ENCODE data around the gene ATP6V0D1. TPM values are rescaled to one million over a fixed set of nuclear protein-coding genes. Genes with fewer than 3 reads are reported as not detected.
"Not testable (repeated sequence)": the region's sequence is repeated elsewhere in the genome, so short reads cannot be mapped to it uniquely, and the experiment has no call there.

ATP6V0D1 gene
- total RNA-seq, 2 donors from 2014 or later, result 20.6 to 42.1 TPM

GRCh38 chr16:67425061-67425460 lies 55.9 kb downstream of the ATP6V0D1 start:
- Mint-ChIP-seq H3K9me3 (no peaks in the 10 kb centered on the region), H3K4me1 (no peaks in the 10 kb centered on the region), H3K4me3 (no peak overlapping the region), H3K27me3 (peaks cover 29% of the 10 kb centered on the region), H3K36me3 (ENCODE audit: low read depth) (no peaks in the 10 kb centered on the region), H3K27ac (no peak overlapping the region)
- ATAC-seq (replicated peaks), result no peak

GRCh38 chr16:67424261-67424615 lies 56.7 kb downstream of the ATP6V0D1 start:
- no peaks in the 10 kb centered on the region for H3K36me3 Mint-ChIP-seq (ENCODE audit: low read depth)
- H3K27me3 Mint-ChIP-seq, result peaks cover 29% of the 10 kb centered on the region
- no peak for ATAC-seq (replicated peaks)
- no peak overlapping the region for H3K4me3 Mint-ChIP-seq
- no peak overlapping the region for H3K27ac Mint-ChIP-seq
- H3K4me1 Mint-ChIP-seq, result no peaks in the 10 kb centered on the region
- H3K9me3 Mint-ChIP-seq, result no peaks in the 10 kb centered on the region

GRCh38 chr16:67423611-67424260 lies 57.2 kb downstream of the ATP6V0D1 start:
- H3K27me3 Mint-ChIP-seq, result peaks cover 25% of the 10 kb centered on the region
- H3K4me3 Mint-ChIP-seq, result no peak overlapping the region
- H3K4me1 Mint-ChIP-seq, result no peaks in the 10 kb centered on the region
- no peaks in the 10 kb centered on the region for H3K9me3 Mint-ChIP-seq
- ATAC-seq (replicated peaks), result no peak
- no peaks in the 10 kb centered on the region for H3K36me3 Mint-ChIP-seq (ENCODE audit: low read depth)
- no peak overlapping the region for H3K27ac Mint-ChIP-seq

DNA sequence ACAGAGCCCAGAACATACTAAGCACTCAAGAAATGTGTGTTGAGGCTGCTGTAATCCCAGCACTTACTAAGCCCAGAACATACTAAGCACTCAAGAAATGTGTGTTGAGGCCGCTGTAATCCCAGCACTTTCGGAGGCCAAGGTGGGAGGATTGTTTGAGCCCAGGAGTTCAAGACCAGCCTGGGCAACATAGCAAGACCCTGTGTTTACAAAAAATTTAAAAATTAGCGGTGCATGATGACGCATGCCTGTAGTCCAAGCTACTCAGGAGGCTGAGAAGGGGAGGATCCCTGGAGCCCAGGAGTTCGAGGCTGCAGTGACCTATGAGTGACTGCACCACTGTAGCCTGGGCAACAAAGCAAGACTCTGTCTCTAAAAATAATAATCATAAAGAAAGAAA lies 57.9 kb downstream of the ATP6V0D1 start:
- Mint-ChIP-seq H3K27me3 (peaks cover 22% of the 10 kb centered on the region), H3K36me3 (ENCODE audit: low read depth) (no peaks in the 10 kb centered on the region), H3K27ac (no peak overlapping the region), H3K4me3 (no peak overlapping the region), H3K4me1 (no peaks in the 10 kb centered on the region), H3K9me3 (no peaks in the 10 kb centered on the region)
- ATAC-seq (replicated peaks), result no peak

DNA sequence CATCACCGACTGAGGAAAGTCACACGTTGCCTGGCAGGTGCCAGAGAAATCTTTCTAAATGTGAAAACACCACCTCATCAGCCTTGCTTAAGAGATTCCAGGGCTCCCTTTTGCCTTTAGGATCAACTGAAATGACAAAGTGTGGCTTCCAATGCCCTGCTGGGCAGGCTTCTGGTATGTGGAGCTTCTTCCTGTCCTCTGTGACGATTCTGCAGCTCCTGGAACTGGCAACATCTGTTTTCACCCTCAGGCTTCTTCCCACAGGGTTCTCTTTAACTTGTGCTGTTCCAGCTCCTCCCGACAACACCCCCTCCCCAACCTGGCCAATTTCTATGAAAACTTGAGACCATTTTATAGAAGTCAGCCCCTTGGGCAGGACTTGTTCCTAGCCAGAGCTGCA lies 59.9 kb downstream of the ATP6V0D1 start:
- Mint-ChIP-seq H3K4me1 (no peaks in the 10 kb centered on the region), H3K36me3 (ENCODE audit: low read depth) (no peaks in the 10 kb centered on the region), H3K27me3 (peaks cover 22% of the 10 kb centered on the region), H3K9me3 (no peaks in the 10 kb centered on the region), H3K27ac (no peak overlapping the region), H3K4me3 (no peak overlapping the region)
- no peak for ATAC-seq (replicated peaks)

DNA sequence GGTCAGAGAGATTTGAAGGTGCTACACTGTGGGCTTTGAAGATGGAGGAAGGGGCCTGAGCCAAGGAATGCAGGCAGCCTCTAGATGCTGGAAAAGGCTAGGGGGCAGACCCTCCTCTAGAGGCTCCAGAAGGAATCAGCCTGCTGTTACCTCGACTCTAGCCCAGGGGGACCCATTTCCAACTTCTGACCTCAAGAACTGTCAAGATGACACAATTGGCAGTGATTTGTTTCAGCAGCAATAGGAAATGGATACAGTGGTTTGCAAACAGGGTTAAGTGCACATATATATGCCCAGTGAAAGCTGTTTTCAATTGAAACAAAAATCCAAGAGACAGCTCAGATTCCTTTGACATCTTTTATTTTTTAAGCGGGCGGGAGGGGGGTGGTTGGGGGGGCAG lies 61.0 kb downstream of the ATP6V0D1 start:
- H3K9me3 Mint-ChIP-seq, result no peaks in the 10 kb centered on the region
- H3K4me3 Mint-ChIP-seq, result no peak overlapping the region
- no peak overlapping the region for H3K27ac Mint-ChIP-seq

GRCh38 chr16:67419502-67419901 lies 61.5 kb downstream of the ATP6V0D1 start:
- ATAC-seq (replicated peaks), result no peak
- H3K27ac Mint-ChIP-seq, result no peak overlapping the region

More for the DNA sequence above, 61.0 kb downstream of the ATP6V0D1 start:
- no peak for ATAC-seq (replicated peaks)
- H3K36me3 Mint-ChIP-seq (ENCODE audit: low read depth), result no peaks in the 10 kb centered on the region
- H3K27me3 Mint-ChIP-seq, result peaks cover 21% of the 10 kb centered on the region
- H3K4me1 Mint-ChIP-seq, result no peaks in the 10 kb centered on the region

GRCh38 chr16:67417333-67418061 lies 63.5 kb downstream of the ATP6V0D1 start:
- Mint-ChIP-seq H3K27ac (peak overlapping the region; percentile 42), H3K36me3 (ENCODE audit: low read depth) (no peaks in the 10 kb centered on the region), H3K9me3 (no peaks in the 10 kb centered on the region), H3K27me3 (peaks cover 21% of the 10 kb centered on the region), H3K4me3 (peak overlapping the region; percentile 60), H3K4me1 (no peaks in the 10 kb centered on the region)
- ATAC-seq (replicated peaks), result no peak

More at GRCh38 chr16:67419502-67419901, 61.5 kb downstream of the ATP6V0D1 start:
- Mint-ChIP-seq H3K36me3 (ENCODE audit: low read depth) (no peaks in the 10 kb centered on the region), H3K9me3 (no peaks in the 10 kb centered on the region), H3K27me3 (peaks cover 21% of the 10 kb centered on the region), H3K4me1 (no peaks in the 10 kb centered on the region), H3K4me3 (no peak overlapping the region)

DNA sequence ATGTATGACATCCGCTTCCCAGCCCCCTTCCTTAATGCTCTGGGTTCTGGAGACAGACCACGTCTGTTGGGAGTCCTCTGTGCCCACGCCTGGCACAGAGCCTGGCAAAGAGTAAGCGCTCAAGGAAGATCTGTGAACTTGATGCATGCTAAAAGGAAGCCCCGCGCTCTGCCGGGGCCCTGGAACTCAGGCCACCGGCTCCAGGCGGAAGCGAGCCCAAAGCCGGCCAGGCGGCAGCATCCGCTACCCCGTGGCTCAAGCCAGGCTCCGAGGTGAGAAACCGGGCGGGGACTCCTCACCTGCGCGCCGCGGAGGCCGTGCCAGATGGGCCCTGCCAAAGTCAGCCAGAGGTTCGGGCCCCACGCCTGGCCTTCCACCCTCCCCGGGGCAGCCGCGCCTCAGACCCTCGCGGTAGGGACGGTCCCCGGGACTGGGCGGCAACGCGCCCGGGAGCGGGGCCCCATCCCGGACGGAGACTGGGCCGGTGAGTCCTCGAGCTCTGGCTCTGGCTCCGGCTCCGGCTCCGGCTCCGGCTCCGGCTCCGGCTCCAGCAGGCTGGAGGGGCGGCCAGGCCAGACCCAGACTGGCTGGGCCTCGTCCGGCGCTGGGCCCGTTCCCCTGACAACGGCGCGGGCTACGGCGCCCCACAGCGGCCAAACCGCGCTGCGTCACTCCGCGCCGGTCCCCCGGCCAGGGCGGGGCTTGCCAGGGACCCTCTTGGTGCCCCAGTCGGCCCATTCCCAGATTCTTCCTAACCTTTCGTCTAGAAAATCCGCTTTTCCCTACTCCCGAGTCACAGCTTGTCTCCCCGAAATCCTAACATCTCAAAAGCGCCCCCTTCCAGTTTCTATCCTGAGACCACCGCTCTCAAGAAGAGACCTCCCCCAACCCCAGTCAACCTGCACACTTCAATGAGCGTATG lies 64.8 kb downstream of the ATP6V0D1 start, which contains the start of gene ZDHHC1:
ZDHHC1 (minus strand) TSS at position 606 of the 922 bp plus-strand sequence. CDS start 8,702 bp downstream, outside the sequence.
- H3K4me1 Mint-ChIP-seq, result no peaks in the 10 kb centered on the region

DNA sequence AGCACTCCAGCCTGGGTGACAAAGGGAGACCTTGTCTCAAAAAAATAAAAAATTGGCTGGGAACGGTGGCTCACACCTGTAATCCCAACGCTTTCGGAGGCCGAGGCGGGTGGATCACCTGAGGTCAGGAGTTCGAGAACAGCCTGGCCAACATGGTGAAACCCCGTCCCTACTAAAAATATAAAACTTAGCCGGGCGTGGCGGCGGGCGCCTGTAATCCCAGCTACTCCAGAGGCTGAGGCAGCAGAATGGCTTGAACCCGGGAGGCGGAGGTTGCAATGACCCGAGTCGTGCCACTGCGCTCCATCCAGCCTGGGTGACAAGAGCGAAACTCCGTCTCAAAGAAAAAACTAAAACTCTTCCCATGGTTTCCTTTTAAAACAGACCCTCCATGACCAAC lies 65.5 kb downstream of the ATP6V0D1 start:
- Mint-ChIP-seq H3K27me3 (peaks cover 21% of the 10 kb centered on the region), H3K4me3 (peak overlapping the region; percentile 64), H3K27ac (peak overlapping the region; percentile 46)
- not testable (repeated sequence) for ATAC-seq (replicated peaks); H3K36me3 Mint-ChIP-seq (ENCODE audit: low read depth); H3K9me3 Mint-ChIP-seq; H3K4me1 Mint-ChIP-seq

More for the DNA sequence above, 64.8 kb downstream of the ATP6V0D1 start, which contains the start of gene ZDHHC1:
- ATAC-seq (replicated peaks), result peak; percentile 94
- H3K9me3 Mint-ChIP-seq, result no peaks in the 10 kb centered on the region
- peak within 1 kb of the TSS; percentile 64 for H3K4me3 Mint-ChIP-seq
- peak within 1 kb of the TSS; percentile 48 for H3K27ac Mint-ChIP-seq
- H3K36me3 Mint-ChIP-seq (ENCODE audit: low read depth), result no peaks in the 10 kb centered on the region
- H3K27me3 Mint-ChIP-seq, result peaks cover 21% of the 10 kb centered on the region

DNA sequence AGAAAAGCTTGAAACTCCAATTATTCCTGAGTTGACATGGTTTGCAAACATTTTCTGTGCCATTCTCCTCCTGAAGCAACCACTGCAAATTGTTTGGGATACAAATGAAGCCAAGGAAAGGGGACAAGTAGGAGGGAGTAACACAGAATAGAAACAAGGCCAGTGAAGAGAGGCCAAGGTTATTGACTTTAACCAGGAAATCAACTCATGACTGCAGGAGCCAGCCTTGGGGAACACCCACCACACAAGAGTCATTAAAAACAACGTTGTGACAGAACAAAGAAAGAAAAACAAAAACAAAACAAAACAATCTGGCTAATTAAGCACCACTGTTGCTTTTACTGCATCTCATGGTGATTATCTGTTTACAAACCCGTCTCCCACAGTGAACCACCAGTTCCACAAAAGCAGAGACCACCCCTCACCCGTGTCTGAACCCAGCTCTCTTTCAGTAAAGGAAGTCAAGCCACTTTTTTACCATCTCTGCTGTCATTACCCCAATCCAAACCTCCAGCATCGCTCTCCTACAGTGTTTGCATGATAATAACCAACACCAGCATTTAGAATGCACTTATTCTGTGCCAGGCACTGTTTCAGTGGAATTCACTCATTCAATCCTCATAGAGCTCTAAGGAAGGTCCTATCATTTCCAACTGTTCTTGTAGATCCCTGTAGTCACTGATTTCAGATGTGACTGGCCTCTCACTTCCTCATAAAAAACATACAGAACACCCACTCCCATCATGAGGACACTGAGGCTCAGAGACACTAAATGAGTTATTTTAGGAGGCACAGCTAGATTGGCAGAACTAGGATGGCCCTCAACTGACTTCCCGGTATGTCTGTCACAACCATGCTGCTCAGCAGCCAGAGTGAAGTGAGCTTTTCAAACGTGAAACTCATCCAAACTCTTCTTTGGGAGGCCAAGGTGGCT lies 66.7 kb downstream of the ATP6V0D1 start:
- Mint-ChIP-seq H3K27me3 (peaks cover 17% of the 10 kb centered on the region), H3K4me3 (no peak overlapping the region), H3K27ac (no peak overlapping the region), H3K9me3 (no peaks in the 10 kb centered on the region), H3K36me3 (ENCODE audit: low read depth) (no peaks in the 10 kb centered on the region), H3K4me1 (no peaks in the 10 kb centered on the region)
- ATAC-seq (replicated peaks), result no peak

DNA sequence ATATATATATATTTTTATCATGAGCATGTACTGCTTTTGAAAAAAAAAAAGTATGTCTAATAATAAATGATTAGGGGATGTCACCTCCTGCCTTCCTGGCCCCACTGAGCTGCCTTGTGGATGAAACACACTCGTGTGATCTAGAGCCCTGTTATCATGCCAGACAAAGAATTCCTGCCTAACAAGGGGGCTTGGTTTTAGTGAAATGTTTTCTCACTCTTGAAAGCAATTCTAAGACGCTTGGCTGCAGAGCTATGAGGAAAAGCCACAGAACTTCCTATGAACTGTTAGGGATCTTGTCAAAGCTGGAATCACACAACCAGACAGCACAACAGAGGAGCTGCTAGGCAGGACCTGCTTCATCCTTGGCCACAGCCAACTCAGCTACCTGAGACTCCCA lies 68.7 kb downstream of the ATP6V0D1 start:
- Mint-ChIP-seq H3K4me3 (no peak overlapping the region), H3K9me3 (no peaks in the 10 kb centered on the region), H3K27me3 (peaks cover 12% of the 10 kb centered on the region)

GRCh38 chr16:67411339-67411738 lies 69.6 kb downstream of the ATP6V0D1 start:
- ATAC-seq (replicated peaks), result no peak
- Mint-ChIP-seq H3K4me3 (no peak overlapping the region), H3K36me3 (ENCODE audit: low read depth) (no peaks in the 10 kb centered on the region), H3K27ac (no peak overlapping the region), H3K27me3 (peaks cover 7% of the 10 kb centered on the region), H3K9me3 (no peaks in the 10 kb centered on the region), H3K4me1 (no peaks in the 10 kb centered on the region)

More for the DNA sequence above, 68.7 kb downstream of the ATP6V0D1 start:
- Mint-ChIP-seq H3K36me3 (ENCODE audit: low read depth) (no peaks in the 10 kb centered on the region), H3K4me1 (no peaks in the 10 kb centered on the region), H3K27ac (no peak overlapping the region)
- no peak for ATAC-seq (replicated peaks)
